GM19395 (cell line): ENCODE measurements around the gene DOHH.
A peak's percentile ranks its signal among the peaks of the same experiment; 100 is the strongest.

Source experiments
- ATAC-seq: cut with Tn5 transposase; IDR thresholded peaks from one replicate; pipeline ENCODE4 v1.9.1; 2021; ENCODE audit warnings: mild to moderate bottlenecking, moderate library complexity; ENCODE audit not compliant: unreplicated experiment

The DOHH gene

GRCh38 chr19:3505598-3506383, 5.3 kb upstream of the DOHH start, which contains the start of gene FZR1:
Gene FZR1 (plus strand): TSS chr19:3506311. CDS start chr19:3522990, 16,679 bp downstream.
- peak; percentile 75 for ATAC-seq

GRCh38 chr19:3504735-3505134, 4.3 kb upstream of the DOHH start:
- ATAC-seq, result no peak

GRCh38 chr19:3503036-3503572, 2.6 kb upstream of the DOHH start:
- no peak for ATAC-seq

- no peak for ATAC-seq
These were observed 1.3 kb upstream of the DOHH start for GRCh38 chr19:3501780-3502179.

GRCh38 chr19:3499738-3500428, 591 bp downstream of the DOHH start:
- ATAC-seq, result no peak

GRCh38 chr19:3497757-3498520, 2.5 kb downstream of the DOHH start:
- no peak for ATAC-seq

- no peak for ATAC-seq
These were observed 3.8 kb downstream of the DOHH start for GRCh38 chr19:3496392-3497273.

- no peak for ATAC-seq
These were observed 5.9 kb downstream of the DOHH start for GRCh38 chr19:3494559-3494958.

GRCh38 chr19:3494051-3494450, 6.4 kb downstream of the DOHH start:
- no peak for ATAC-seq

- ATAC-seq, result no peak
These were observed 6.8 kb downstream of the DOHH start for GRCh38 chr19:3493651-3494050.

GRCh38 chr19:3492919-3493318, 7.6 kb downstream of the DOHH start:
- ATAC-seq, result no peak

- ATAC-seq, result no peak
These were observed 8.2 kb downstream of the DOHH start for GRCh38 chr19:3492131-3492839.

- no peak for ATAC-seq
These were observed 8.9 kb downstream of the DOHH start for GRCh38 chr19:3491396-3492119.

GRCh38 chr19:3483226-3483628, 17.2 kb downstream of the DOHH start, which contains the start of gene SMIM44:
Gene SMIM44 (minus strand): TSS chr19:3483441. CDS start chr19:3483403, 38 bp downstream.
- ATAC-seq, result no peak

- ATAC-seq, result no peak
These were observed 17.8 kb downstream of the DOHH start for GRCh38 chr19:3482507-3483225.

GRCh38 chr19:3481241-3482090, 19.0 kb downstream of the DOHH start:
- no peak for ATAC-seq

GRCh38 chr19:3480383-3481091, 19.9 kb downstream of the DOHH start, which contains the start of gene SMIM24:
Gene SMIM24 (minus strand): TSS chr19:3480525. CDS start chr19:3480463, 62 bp downstream.
- ATAC-seq, result no peak
